Activated T-cell treated with anti-CD3 and anti-CD28 coated beads, Interleukin-2, amount 50 U/mL, for 48 hours (primary cell): Measurements from ENCODE around the gene SPDYC.

Experiments used
- DNase-seq, 2 experiments: peaks; one replicate each; pipeline ENCODE4 v3.0.0-alpha.2; 2020

SPDYC gene

DNA sequence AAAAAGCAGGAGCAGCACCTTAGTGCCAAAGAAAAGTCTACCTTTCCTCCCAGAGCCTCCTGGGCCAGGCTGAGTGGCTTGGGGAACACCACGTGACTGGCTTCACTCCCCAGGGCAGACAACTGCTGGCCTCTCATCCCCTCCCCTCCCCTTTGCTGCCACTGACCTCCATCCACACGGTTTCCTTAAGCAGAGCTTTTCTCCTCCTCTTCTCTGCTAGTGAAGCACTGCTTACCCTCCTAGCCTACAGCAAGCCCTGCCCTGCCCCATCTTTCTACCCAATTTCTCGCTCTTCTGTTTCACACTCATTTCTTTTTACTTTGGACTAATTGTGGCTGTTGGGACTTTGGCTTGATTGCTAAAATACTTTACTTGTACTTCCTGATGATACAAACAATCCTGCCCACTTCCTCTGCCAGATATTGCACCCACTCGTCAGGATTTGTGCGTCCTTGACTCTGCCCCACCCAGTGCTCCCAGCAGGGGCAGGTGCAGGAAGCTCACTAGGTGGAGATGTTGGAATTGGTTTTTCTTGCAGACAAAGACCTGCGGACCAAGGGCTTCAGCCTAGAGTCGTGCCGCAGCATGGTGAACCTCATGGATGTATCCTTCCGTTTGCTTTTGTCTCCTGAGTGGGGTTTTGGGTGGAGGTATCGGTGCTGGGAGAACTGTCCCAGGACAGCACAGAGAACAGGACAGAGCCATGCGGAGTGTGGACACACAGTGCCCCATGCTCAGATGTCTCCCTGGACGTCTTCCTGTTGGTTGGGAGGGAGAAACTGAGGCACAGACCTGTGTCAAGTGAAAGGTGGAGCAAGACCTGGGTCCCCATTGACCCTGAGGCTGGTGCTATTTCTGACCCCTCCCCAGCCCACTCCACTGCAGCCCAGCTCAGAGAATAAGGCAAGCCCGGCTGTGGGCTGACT lies 39.0 kb downstream of the SPDYC start:
- DNase-seq: no peak

DNA sequence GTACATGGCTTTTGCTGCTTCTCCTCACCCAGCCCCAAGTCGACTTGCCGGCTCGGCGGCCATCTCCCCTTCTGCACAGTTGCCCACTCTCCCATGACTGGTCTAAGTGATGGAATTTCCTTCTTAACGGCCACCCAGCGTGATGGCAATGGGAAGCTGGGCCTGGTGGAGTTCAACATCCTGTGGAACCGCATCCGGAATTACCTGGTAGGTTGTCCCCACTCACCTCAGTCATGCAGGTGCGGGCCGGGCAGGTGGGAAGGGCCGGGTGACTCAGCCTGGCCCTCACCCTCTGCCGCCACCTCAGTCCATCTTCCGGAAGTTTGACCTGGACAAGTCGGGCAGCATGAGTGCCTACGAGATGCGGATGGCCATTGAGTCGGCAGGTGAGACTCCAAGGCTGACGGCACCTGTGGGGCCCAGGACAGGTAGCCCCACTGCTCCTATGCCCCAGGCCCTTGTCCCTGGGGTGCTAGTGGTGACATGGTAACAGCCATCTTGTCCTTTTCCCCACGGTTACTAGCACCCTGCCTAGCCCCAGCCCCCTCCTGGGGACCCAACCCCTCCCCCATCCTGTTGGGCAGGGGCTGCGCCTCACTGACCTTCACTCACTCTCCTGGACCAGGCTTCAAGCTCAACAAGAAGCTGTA lies 39.8 kb downstream of the SPDYC start:
- DNase-seq: no peak

DNA sequence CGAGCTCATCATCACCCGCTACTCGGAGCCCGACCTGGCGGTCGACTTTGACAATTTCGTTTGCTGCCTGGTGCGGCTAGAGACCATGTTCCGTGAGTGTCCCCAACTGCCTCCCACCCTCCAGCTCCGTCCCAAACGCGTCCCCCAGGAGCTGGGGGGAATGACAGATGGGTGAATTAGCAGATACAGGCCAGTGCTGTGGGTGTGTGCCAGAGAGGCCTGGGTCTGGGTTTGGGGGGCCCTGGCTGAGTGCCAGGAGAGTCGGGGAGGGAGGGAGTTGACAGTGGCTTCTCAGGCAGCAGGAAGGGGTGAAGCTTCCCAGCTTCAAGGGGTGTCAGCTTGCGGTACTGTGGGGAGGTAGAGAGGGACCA lies 40.3 kb downstream of the SPDYC start:
- no peak for DNase-seq

DNA sequence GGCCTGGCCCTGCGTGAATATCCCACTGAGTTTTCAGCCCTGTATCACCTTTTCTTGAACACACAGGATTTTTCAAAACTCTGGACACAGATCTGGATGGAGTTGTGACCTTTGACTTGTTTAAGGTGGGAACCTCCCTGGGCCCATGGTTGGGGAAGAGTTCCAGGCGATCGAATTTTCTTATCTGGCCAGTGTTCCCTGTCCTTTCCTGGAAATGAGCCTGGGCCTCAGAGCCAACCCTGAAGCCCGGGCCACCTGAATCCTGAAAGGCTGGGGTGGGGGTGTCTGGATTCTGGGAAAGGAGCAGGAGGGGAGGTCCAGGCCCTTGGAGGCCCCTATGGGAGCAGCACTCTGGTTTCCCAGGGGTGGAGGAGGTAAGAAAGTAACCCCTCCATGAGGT lies 40.7 kb downstream of the SPDYC start:
- DNase-seq: no peak

DNA sequence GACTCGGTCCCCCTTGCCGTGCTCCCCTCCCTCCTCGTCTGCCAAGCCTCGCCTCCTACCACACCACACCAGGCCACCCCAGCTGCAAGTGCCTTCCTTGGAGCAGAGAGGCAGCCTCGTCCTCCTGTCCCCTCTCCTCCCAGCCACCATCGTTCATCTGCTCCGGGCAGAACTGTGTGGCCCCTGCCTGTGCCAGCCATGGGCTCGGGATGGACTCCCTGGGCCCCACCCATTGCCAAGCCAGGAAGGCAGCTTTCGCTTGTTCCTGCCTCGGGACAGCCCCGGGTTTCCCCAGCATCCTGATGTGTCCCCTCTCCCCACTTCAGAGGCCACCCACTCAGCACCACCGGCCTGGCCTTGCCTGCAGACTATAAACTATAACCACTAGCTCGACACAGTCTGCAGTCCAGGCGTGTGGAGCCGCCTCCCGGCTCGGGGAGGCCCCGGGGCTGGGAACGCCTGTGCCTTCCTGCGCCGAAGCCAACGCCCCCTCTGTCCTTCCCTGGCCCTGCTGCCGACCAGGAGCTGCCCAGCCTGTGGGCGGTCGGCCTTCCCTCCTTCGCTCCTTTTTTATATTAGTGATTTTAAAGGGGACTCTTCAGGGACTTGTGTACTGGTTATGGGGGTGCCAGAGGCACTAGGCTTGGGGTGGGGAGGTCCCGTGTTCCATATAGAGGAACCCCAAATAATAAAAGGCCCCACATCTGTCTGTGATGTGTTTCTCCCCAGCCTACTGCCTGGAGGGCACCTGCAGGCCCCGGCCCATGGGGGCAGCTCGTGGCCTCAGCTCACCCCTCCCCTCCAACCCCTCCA lies 41.5 kb downstream of the SPDYC start:
- DNase-seq: no peak

DNA sequence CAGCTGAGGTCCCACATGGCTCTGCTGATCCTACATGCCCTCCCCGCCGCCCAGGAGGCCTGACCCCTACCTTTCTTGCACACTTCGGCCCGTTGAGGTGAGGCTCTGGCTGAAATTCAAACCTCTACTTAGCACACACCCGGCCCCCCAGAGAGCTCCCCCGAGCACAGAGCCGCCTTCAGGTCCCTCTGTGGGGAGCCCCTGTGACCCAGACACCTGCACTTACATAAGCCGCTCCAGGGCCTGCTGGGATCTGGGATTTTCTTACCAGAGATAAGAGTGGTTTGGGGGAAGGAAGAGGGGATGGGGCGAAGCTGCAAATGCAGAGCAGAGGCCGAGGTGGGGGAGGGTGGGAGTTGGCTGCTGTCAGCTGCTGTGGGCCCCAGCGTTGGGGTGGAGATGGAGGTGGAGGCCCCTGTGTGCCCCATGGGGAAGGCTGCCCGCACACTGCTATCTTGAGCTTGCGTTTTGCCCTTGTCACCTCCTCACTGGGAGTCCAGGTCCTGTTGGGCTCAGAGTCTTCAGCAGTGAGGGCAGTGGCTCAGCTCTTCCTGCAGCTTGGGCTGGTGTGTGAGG lies 42.3 kb downstream of the SPDYC start:
- no peak for DNase-seq

DNA sequence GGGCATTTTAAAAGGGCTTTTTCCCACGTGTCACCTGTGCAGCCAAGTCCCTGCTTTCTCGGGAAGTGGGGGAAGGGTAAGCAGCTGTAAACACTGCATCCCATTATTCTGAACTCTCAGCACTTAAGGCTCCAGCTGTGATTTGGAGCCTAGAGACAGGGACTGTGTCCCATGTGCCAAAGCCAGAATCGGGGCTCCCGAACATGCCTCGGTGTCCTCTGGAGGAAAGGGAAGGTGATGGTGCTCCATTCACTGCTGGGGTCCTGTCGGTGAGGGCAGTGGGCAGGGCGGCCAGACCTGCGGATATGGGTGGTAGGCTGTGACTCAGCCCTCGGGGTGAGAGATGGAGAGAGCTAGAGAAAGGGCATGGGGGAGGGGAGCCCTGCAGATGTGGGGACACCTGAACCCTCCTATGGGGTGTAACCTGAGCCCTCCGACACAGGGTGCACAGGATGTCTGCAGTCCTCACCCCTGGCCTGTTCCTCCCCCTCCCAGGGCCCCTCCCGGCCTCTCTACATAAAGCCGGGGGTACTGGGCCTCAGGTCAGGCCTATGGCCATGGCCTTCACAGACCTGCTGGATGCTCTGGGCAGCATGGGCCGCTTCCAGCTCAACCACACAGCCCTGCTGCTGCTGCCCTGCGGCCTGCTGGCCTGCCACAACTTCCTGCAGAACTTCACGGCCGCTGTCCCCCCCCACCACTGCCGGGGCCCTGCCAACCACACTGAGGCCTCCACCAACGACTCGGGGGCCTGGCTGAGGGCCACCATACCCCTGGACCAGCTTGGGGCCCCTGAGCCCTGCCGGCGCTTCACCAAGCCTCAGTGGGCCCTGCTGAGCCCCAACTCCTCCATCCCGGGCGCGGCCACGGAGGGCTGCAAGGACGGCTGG lies 43.5 kb downstream of the SPDYC start:
- DNase-seq: no peak

DNA sequence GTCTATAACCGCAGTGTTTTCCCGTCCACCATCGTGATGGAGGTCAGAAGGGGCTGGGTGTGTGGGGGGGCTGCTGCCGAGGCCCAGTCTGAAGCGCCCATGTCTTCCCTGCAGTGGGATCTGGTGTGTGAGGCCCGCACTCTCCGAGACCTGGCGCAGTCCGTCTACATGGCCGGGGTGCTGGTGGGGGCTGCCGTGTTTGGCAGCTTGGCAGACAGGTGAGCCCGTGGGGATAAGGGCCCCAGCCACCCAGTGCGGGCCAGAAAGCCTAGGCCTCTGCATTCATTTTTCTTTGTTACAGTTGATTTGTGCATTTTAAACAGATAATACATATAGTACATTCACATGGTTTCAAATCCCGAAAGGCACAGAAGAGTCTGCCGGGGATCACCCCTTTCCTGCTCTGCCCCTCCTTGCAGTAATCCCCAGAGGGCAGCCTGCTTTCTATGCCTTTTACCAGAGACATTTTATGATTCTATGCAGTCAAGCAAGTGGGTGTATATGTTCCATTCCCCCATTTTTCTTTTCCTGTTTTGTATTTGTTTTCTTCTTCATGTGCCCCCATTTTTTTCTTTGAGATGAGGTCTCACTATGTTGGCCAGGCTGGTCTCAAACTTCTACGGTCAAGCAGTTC lies 44.3 kb downstream of the SPDYC start:
- DNase-seq: no peak

DNA sequence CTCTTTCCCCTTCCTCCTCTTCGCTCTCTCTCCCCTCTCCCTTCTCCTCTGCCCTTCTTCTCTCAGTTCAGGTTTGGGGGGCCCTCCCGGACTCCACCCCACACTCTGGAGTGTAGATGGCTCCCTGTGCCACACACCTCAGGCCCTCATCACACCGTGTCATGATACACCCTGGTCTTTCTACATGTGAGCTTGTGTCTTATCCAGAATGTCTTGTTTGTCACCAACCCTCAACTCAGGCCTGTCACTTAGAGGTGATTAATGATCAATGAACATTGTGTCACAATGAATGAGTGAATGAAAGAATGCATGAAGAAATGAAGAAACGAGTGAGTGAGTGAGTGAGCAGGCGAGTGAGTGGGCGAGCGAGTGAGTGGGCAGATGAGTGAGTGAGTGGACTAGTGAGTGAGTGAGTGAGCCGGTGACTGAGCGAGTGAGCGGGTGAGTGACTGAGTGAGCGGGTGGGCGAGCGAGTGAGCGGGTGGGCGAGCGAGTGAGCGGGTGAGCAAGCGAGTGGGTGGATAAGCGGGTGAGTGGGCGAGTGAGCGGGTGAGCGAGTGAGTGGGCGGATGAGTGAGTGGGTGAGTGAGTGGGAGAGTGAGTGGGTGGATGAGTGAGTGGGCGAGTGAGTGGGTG lies 45.5 kb downstream of the SPDYC start:
- DNase-seq: peak; percentile 45 to 56

DNA sequence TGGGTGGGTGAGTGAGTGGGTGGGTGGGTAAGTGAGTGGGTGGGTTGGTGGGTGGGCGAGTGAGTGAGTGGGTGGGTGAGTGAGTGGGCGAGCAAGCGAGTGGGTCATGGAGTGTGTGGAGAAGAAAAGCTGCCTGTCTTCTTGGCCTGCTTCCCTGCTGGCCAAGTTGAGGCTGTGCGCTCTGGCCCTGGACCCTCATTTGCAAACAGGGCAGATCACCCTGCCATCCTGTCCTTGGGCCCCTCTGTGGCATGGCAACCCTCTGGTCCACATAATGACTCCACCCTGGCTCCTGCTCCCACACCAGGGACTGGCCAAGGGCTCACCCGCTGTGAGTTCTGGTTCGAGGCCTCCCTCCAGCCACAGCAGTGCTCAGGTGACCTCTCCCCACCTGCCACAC lies 46.8 kb downstream of the SPDYC start:
- DNase-seq: no peak

DNA sequence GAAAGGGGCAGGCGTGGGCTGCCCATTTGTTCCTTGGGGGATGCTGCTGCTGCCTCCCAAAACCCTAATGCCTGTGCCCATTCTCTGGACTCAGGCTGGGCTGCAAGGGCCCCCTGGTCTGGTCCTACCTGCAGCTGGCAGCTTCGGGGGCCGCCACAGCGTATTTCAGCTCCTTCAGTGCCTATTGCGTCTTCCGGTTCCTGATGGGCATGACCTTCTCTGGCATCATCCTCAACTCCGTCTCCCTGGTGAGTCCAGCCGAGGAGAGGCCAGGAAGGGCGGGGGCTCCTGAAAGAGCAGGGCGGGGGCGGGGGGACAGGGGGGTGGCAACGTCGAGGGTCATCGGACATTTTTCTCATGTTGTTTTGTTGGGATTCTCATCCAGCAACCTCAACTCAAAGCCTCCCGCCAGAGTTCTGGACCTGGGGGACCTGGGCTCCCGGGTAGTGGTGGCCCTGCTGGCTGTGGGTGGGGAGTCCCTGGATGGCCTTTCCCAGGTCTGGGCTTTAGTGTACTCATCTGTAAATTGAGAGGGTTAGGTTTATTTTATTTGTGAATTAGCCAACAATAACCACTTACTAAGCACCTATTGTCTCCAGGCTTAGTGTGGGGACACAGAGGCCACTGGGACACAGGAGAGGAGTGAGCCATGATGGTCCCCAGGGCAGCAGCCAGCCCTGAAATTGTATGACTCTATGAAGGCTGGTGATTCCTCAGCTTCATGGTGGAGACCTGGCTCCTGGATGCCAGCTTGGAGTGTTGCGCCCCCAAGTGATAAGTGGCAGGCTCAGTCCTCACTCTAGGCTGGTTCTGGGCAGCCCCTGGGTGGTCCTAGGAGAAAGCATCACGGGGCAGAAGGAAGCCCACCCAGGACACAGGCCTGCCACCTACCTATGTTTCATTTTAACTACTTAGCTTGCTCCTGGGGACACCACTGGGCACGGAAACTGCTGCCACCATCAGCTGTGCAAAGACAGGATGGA lies 47.7 kb downstream of the SPDYC start:
- no peak for DNase-seq

DNA sequence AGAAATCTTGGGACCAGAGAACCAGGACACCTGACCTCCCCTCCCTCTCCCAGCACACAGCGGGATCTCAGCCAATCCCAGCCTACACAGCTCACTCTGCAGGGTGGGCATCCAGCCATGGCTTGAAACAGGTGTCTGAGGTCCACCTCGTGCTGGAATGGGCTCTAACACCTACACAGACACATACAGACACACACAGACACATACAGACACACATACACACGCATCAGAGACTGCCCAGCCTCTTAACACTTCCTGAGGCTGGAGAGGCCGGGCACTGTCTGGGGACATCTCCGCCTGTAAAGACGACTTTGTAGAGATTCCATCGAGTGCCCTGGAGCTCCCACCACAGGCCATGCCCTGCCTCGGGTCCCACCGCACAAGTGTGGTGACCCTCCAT lies 48.4 kb downstream of the SPDYC start:
- DNase-seq: no peak

DNA sequence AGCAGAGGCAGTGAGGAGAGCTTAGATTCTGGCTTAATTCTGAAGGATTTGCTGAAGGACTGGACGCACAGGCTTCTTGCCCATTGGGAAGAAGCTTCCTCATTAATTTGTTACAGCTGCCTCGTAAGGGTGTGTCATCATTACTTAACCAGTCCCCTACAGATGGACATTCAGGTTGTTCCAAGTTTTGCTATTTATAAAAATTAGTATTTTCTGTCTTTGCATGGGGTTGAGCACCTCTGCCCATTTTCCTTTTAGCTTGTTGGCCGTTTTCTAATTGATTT lies 49.8 kb downstream of the SPDYC start:
- DNase-seq: no peak

DNA sequence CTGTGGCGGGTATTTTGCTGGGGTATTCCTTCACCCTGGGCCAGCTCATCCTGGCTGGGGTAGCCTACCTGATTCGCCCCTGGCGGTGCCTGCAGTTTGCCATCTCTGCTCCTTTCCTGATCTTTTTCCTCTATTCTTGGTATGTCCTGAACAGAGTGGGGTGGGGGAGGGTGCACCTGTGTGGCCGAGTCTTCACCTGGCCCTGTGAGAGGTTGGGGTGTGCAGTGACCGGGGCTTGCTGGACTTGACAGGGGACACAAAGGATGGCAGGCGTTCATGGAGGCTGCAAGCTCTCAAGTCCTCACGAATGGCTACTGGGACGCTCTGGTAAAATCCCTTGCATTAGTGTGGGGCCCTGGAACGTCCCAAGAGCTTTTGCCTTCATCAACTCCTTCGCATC lies 51.0 kb downstream of the SPDYC start:
- DNase-seq: no peak
